Stimulated activated CD8-positive, alpha-beta memory T cell treated with anti-CD3 and anti-CD28 coated beads, Interleukin-4, amount 100 ng/mL, for 1 hour (primary cell): ENCODE results near the gene S1PR3.

ENCODE experiments used
- DNase-seq, 2 donors: peaks; one replicate each; pipeline ENCODE4 v3.0.0-alpha.2; 2020; ENCODE audit warnings: low read depth in 2 of 2, low spot score in 1 of 2

Gene S1PR3

DNA sequence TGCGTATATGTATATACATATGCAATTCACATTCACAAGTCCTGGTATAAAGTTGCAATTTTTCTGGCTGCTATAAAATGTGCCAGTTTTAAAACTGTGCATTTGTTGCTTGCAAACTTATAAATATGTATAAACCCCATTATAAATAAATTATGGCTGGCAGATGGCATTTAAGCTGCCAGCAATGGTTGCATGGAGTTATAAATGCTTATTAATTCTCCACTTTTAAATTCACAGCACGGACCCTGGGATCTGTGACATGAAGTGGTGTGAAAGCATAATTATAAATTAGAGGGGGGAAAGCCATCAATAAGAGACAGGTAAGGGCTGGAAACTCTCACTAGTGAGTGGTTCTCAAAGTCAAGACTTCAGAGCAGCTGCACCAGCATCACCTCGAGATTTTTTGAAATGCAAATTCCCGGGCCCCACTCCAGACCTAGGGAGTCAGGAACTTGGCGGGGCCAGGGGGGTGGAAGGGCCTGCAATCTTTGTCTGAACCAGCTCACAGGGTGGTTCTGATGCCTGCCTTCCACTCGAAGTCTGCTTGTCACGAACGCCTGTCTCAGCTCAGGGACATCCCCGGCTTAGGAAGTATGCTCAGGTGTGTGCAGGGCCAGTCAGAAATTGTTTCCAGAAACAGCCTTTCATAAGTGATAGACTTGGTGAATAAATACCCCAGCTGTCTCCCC lies 16.9 kb downstream of the S1PR3 start:
- DNase-seq = no peak

DNA sequence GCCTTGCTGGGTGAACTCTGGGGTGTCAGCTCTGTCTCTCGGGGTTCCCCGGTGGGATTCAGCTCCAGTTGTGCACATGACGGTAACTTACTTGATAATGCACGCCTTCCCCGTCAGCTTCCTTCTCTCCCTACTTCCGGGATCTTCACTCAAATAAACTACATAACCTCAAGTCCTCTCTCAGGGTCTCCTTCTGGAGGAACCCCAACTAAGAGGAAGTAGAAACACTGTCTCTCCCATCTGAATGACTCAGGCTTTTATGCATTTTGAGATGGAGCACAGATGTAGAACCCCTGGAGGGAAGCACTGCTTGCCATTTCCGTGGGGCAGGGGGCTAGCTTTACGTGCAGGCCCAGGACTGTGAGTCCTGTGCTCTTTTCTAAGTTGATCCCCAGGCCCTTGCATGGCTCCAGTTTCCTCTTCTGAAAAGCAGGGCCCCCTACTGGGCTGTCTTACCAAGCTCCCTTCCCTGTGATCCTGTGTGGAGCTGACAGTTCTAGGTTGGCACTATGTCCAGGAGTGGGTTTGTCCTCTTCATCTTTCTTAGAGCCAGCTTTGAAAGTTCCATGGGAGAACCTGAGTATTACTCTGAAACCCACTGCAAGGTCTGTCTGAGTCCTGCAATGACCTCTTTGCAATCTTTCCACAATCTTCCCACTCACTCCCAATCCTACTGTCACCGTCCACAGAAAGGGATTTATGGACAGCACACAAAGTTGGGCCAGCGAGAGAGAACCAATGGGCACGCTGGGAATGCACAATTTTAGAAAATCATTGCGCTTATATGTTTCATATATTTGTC lies 17.7 kb downstream of the S1PR3 start:
- no peak for DNase-seq

DNA sequence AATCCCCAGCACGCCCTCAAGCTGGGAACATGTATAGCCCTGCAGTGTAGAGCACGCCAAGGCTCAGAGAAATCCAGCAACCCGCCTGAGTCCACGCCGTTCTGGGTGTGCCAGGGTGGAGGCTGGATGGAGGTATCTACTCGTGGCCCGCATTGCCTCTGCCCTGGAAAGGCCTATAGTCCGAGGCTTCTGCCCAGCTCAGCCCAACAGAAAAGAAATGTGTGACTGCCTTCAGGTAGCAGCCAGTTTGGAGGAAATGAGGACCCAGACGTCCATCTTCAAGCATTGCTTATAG lies 18.2 kb downstream of the S1PR3 start:
- no peak for DNase-seq

DNA sequence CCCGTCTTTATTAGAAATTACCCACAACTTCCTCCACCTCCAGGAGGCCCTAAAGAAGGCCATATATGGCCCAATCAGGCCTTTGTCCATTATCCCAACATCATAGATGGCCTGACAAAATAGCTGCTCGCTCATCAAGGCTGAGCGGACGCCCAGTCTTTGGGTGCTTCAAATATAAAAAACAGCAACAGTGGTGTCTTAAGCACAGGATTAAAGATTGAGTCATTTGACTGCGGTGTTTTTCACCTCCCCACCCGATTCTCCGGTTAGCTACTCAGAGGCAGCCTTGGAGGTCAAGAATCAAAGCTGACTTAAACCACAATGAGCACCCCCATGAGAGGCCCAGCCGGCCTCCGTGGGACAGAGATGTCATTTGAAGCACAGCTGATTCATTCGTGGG lies 18.8 kb downstream of the S1PR3 start:
- DNase-seq = no peak

DNA sequence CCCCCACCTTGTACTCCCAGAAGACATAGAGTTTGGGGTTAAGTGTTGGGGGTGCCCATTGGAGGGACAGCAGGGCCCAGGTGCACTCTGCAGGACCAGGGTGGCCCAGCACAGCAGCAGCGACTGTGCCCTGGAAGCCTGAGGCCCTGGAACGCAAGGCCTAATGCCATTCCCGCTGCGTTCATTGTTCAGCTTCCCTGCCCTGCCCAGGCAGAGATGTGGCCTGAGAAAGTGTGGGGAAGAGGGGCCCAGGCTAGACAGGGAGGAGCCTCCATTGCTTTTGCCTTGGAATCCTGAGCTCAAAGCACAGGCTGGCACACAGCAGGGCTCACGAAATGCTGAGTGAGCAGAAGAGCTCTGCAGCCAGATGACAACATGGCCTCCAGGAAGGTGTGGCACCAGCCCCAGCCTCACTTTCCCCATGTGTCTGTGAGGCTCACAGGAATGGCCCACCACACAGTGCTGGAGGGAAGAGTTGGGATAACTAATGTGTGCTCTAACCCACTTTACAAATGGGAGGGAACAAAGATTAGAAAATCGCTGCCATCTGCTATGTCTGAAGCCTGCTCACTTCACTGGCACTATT lies 19.4 kb downstream of the S1PR3 start:
- DNase-seq = no peak

DNA sequence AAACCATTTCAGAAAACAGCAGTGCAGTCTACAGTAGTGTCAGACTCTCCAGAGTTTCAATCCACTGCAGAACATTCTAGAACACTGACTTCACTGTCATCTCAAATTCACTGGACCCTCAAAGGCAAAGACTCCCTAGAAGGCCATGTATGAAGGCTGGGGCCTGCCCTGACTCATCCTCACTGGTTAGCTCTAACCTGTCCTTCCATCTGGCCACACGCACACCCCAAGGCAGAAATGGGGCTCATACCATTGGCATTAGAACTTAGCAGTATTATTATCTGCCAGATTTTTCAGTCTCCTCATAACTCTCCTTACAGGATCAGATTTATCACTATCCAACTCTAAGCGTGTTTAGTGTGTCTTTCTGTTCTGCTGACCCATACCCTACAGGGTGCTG lies 20.4 kb downstream of the S1PR3 start:
- DNase-seq = no peak

DNA sequence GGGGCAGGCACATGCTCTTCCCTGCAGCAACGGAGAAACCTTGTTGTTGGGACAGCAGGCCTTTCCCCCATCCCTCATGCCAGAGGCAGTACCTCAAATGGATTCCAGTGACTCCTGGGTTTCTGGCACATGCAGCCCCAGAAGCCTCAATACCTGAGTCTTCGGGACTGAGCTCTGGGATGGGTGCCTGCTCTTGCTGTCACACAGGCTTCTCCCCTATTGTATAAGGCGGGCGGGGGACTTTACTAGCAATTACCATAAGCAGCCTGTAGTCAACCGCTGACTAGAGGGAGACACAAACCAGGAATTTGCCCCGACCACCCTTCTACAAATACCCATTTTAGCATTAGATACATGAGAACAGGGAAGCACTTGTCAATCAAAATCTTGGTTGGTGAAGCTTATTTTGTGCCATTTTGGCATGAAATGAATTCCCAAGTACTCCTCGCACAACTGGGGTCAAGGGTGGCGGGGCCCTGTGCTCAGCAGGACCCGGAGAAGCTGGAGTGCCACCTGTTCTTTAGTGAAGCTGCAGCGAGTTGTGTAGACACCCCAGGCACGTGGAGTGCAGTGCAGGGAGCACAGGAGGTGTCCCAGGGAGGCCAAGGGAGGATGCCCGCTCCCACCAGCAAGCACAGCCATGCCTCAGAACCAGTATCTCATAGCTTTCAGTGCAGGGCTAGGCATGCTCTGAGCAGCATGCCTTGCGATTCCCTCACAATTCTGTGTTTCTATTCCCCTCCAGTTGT lies 21.2 kb downstream of the S1PR3 start:
- DNase-seq = no peak

DNA sequence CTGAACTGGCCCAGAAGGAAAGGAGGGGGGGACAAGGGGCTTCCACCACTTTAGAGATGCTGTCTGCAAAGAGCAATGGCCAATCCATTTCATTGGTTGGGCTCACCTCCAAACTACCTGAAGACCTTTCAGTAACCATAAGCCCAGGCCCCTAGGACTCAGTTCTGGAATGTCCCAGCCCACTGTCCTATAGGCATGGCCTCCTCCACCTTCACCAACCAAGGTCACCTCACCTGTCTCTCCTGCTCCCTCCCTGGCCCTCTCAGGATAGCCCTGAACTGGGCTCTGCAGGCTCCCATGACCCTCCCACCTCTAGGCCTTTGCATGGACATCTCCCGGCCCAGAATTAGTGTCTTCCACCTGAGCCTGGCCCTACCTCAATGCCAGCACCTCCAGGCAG lies 22.4 kb downstream of the S1PR3 start:
- no peak for DNase-seq

DNA sequence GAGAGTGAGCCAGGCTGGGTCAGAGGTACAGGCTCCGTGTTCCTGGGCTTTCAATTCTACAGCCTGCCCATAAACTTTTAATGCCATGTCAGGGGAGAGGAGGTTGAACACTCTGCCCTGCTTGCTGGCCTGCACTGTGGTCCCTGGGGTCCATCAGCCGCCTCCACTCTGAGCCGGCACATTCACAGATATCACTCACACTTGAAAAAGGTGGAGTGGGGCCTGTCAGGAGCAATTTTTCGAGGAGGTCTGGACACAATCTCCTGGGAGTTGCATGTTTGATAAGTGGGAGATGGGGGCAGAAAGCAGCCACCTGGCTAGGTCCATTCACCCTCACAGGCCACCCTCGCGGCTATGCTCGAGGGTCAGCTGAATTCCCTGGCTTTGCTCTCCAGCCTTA lies 22.9 kb downstream of the S1PR3 start:
- DNase-seq = no peak

DNA sequence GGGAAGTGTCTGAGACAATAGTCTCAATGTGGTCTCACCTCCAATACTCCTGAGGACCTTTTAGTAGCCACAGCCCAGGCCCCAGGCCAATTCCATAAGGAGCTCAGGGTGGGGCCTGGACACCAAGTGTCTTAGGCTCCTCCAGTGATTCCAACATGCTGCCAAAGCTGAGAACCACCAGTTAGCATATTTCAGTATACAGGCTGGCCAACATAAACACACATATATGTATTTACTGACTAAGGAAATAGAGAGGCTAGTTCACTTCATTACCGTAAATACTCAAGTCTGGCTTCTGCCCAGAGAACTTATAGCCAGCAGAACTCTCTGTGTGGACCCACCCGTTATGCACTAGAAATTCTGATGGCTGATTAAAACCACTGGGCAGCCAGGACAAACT lies 24.1 kb downstream of the S1PR3 start:
- no peak for DNase-seq

DNA sequence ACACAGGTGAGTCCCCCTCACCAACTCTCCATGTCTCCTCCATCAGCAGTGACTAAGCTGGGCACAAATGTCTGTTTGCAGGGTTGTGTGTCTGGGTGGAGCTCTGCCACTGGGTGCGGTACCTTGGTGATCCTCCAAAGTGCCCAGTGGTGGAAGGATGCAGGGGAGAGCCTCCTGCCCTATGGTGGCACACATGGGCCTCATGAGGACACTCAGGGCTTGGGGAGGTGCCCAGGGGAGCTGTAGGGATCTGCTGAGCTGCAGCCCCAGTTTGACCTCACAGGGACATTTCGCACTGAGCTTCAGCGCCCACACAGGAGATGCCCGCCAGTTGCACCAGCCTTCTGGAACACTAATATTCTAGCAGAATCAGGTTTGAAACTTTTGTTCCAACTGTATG lies 29.5 kb downstream of the S1PR3 start:
- DNase-seq = no peak

DNA sequence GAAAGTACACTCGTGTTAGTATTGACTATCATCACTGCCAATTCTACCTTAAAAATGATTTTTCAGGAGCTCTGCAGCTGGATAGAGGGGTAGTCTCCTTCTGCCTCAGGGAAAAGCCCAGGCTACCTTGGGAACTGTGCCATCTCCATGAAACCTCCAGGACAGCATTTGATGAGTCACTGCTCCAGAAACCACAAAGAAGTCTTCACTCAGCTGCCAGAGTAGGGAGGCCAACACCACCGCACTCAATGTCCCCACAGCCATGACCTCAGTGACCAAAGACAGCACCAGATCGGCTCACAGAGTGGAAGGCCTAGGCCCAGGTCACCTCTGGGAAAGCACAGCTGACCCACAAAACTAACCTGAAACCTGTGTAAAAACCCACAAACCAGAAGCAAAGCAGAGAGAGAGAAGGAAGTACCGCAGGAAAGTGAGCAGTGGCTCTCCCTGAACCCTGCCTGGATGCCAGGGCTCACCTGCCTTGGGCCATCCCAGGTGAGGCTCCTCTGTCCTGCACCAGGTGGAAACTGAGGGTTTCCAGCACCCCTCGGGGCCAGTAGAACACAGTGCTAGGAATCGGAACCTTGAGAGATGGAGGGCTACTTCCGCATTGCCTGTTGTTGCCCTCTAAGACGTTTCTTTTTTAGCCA lies 30.0 kb downstream of the S1PR3 start:
- DNase-seq = no peak

DNA sequence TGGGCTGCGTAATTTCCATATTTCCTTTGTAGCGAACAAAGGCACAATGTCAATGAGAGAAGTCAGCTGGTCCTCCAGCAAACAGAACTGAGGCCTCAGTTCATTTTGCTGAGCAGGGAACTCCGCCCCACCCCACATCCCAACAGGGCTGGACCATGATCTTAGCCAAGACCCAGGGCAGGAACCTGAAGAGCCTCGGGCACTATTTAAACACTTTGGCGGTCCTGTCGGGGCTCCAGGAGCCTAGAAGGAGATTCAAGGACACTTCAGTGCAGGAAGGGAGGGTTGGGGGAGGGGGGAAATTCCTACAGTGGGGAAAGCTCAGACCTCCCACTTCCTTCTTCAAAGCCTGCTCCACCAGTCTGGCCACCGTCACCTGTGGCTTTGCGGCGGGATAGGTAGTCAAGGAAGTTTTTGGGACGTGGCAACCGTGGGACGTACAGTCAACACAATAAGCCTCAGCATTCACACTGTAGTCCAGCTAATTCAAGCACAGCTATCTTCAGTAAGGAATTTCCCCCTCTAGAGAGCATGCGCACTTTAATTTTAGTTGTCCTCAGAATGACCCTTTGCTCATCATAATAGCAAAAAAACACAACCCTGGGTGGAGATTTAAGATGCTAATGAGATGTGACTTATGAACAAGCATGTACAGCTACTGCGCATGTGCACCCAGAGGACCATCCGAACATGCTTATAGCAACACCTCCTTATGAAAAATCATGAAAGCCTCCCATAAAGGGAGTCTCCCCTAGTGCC lies 30.9 kb downstream of the S1PR3 start:
- DNase-seq = no peak

DNA sequence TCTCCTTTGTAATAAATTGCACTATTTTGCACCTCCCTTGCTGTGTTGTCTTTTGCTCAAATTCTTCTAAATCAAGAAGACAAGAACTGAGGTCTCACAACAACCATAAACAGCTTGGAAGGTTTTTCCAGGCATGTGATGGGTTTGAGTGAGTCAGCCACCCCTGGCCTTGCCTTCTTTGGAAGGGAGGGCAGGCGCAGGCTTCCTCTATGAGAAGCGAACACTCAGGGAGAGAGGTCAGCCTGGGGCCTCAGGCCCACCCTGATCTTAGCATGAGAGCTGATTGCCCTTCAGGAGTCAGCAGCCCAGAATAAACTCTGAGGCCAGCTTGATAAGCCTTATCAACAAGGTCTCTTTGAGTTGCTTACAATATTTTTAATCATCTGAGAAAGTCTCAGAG lies 31.6 kb downstream of the S1PR3 start:
- DNase-seq = no peak

DNA sequence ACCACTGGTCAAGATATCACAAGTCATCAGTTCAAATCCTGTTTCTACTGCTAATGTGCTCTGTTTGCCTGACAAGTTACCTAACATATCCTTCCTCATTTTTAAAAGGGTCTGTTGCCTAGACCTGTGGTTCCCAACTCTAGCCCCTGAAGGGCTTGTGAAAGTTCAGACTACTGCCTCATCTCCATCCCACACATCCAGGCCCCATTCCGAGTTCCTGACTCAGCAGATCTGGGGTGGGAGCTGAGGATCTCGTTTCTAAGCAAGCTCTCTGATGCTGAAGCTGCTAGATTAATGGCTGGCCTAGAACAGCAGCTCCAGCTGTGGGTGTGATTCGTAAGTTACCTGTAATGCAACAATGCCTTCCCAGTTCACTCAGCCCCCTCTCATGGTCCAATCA lies 32.5 kb downstream of the S1PR3 start:
- no peak for DNase-seq

DNA sequence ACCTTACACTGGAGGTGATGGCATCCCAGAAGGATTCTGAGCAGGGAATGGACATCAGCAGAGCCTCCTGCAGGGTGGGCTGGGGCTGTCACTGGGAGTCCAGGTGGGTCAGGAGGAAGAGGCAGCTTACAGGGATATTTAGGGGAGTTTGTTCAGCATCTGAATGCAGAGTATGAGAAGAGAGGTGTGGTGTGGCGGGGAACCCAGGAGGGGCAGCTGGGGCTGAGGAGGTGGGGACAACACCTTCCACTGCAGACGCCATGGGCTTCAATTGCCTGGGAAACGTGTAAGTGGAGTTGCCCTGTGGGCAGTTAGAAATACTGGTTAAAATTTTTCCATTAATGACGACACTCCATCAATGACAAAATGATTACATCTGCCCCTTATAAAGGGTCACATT lies 33.5 kb downstream of the S1PR3 start:
- no peak for DNase-seq

DNA sequence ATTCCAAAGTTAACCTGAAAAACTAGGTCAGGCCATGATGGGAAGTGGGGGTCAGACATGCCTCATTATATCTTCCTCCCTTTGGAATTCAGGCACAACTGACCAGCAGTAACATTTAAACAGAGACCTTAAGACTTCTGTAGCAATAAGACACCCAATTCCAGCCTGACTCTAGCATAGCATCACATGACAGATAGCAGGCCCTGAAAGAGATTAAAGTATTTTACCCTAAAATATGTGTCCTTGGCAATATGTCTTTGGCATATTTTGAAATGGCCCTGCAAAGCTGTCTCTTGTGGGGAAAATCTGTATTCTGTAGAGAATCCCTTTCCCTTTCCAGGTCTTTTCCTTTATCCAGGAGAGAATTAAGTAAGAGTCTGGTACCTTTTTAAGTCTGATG lies 34.3 kb downstream of the S1PR3 start:
- DNase-seq = no peak

DNA sequence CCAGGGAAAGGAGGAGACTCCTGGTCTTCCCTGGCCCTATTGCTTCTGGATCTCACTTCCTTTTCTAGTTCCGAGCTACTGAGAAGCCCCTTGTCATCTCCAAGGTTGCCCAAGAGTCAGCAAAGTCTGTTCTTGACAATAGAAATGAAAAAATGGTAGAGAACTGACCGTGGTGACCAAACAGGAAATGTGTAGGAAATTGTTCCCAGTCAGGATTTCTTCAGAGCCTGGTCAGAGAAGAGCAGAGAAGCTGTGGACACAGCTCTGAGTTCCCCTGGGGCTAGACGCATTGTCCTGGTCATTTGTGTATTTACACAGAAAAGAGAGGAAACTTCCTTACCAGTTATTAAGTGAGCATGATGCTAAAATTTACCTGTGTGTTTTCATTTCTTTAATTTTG lies 35.6 kb downstream of the S1PR3 start:
- DNase-seq = no peak

DNA sequence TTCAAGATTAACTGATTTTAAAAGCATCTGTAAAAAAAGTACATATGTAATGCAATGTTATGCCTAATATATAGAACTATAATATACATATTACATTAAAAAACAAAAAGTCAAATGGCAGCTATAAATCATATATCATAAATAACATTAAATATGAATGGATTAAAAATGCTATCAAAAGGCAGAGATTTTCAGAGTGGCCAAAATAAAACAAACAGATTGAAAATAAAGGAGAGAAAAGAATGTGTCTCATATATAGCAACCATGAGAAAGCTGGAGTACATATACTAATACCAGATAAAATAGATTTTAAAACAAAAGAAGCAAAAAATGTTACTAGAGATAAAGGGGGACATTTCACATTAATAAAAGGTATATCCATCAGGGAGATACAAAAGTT lies 38.5 kb downstream of the S1PR3 start:
- DNase-seq = no peak

DNA sequence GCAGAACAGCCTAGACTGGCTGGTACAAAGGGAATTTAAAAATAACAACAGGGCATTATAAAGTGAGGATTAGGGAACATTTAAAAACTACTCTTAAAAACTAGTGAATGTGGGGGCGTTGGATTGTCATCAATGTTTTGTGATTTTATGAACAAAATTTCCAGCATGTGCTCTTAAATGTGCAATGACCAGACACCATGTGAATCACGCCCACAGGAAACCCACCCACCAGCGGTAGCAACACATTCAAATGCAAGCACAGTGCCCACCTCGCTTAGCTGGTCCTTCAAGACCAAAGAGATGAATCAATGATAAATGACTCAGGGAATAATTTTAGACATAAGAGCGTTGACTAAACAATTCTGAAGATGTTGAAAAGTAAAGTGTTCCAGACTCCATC lies 40.9 kb downstream of the S1PR3 start:
- DNase-seq = no peak

DNA sequence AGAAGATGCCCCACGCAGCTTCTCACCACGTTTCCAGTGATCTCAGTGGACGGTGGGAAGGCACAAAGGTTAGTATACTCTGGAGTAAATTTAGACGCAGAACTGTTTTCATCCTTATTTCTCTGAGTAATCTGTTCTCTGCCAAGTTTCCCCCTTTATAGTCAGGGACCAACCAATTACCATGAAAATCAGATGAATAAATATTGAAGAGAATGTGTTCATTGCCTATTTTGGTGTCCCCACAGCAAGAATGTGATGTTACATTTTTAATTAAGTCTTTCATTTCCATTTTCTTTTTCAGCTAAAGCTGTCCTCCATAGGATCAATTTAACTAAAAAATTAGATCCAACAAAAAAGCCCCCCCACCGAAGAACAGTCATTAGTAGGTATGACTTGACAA lies 41.4 kb downstream of the S1PR3 start:
- no peak for DNase-seq
